Measurements from ENCODE around the gene AP1S3.

Gene AP1S3

DNA sequence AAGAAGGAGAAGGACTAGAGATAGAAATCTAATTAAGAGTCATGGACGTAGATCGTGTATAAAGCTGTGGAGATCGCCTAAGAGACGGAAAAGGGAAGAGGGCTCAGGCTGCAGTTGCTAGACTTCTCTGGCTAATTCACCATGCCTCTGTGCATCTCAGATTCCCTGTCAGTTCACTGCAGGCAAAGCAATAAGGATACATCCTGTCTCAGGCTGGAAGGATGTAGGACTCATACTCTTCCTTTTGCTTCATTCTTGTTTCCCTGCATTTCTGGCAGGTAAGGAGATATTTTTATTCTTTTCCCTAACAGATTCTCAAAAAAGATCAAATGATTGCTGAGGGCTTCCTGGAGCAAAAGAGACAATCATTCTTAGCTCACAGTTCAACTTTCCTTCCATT lies 112.5 kb downstream of the AP1S3 start:
- no peak for DNase-seq (ENCODE audit: low spot score)

DNA sequence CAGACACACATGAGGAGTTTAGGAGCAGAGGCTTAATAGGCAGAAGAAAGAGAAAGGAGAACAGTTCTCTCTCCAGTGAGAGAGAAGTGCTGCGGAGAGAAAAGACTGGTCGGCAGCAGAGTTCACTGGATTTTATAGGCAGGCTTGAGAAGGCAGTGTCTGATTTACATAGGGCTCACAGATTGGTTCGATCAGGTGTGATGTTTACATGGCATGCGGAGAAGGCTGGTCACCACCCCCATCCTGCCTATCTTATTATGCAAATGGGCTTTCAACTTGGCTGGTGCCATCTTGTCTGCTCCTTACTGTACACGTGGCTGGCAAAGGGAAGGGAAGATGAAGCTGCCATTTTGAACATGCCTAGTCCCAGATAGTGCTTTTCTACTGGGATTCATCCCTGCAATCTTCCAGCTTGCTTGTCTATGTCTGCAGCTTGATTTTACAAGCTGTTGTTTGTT lies 113.4 kb downstream of the AP1S3 start:
- DNase-seq (ENCODE audit: low spot score): no peak

- no peak for DNase-seq (ENCODE audit: low spot score)
These were observed 115.2 kb downstream of the AP1S3 start for GRCh38 chr2:223722226-223722625.

DNA sequence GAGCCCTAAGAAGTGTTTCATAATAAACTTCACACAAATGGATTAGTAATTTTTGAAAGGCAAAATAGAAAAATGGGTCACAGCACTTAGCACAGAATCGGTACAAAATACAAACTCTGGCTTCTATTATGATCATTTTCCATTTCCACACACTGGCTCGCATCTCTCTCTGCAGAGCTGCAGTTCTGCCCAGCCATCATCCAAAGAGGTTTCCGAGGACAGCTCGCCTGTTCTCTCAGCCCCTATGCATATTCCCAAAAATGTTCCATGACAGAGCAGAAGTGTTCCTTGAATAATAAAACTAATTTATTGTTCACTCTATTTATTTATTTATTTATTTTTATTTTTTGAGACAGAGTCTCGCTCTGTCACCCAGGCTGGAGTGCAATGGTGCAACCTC lies 115.6 kb downstream of the AP1S3 start:
- DNase-seq (ENCODE audit: low spot score): no peak

GRCh38 chr2:223720367-223720766 lies 117.0 kb downstream of the AP1S3 start:
- DNase-seq (ENCODE audit: low spot score): no peak

- no peak for DNase-seq (ENCODE audit: low spot score)
These were observed 124.7 kb downstream of the AP1S3 start for GRCh38 chr2:223712642-223713041.

GRCh38 chr2:223711596-223712326 lies 125.6 kb downstream of the AP1S3 start:
- no peak for DNase-seq (ENCODE audit: low spot score)

Data from CD4-positive, alpha-beta T cell treated with Interleukin-15 for 4 hours (primary cell).